Astrocyte (in vitro differentiated cells and primary cell): Measurements from ENCODE around the gene DEPDC1B. TPM values are rescaled to one million over a fixed set of nuclear protein-coding genes. Genes with fewer than 3 reads are reported as not detected.

Experiments used
- DNase-seq: peaks from one replicate; pipeline ENCODE4 v3.0.0-alpha.2; 2010; ENCODE audit warnings: low read depth
- FAIRE-seq: peaks from 2 replicates; lab custom pipeline; 2011; peaks lifted over from hg19 to GRCh38; lab: Jason Lieb, UNC
- H2AFZ ChIP-seq: 2 replicates; pipeline ENCODE4 v1.6.0; 2012; ENCODE audit warnings: low read depth, low read length, inconsistent platforms
- H3K27ac ChIP-seq: 2 replicates; pipeline ENCODE4 v1.5.1; 2011; ENCODE audit warnings: low read depth, low read length, inconsistent platforms
- H3K27me3 ChIP-seq: 2 replicates; pipeline ENCODE4 v1.6.0; 2011; ENCODE audit warnings: low read length, inconsistent platforms; ENCODE audit not compliant: insufficient read depth
- H3K36me3 ChIP-seq: 2 replicates; pipeline ENCODE4 v1.5.1; 2011; ENCODE audit warnings: low read length, inconsistent platforms; ENCODE audit not compliant: insufficient read depth
- H3K4me1 ChIP-seq: 2 replicates; pipeline ENCODE4 v1.5.1; 2011; ENCODE audit warnings: low read length, inconsistent platforms; ENCODE audit not compliant: insufficient read depth
- H3K4me2 ChIP-seq: 2 replicates; pipeline ENCODE4 v1.6.0; 2012; ENCODE audit warnings: low read length, inconsistent platforms
- H3K4me3 ChIP-seq: 2 replicates; pipeline ENCODE4 v1.5.1; 2011; ENCODE audit warnings: low read depth, mild to moderate bottlenecking, low read length, inconsistent platforms; ENCODE audit not compliant: insufficient read depth
- H3K79me2 ChIP-seq: 2 replicates; pipeline ENCODE4 v1.6.0; 2012; ENCODE audit warnings: mild to moderate bottlenecking, low read length, inconsistent platforms; ENCODE audit not compliant: insufficient read depth
- H3K9ac ChIP-seq: 2 replicates; pipeline ENCODE4 v1.6.0; 2012; ENCODE audit warnings: mild to moderate bottlenecking, low read length, inconsistent platforms
- H3K9me3 ChIP-seq: 2 replicates; pipeline ENCODE4 v1.5.1; 2012; ENCODE audit warnings: low read depth, mild to moderate bottlenecking, low read length, inconsistent platforms; ENCODE audit not compliant: insufficient read depth
- H4K20me1 ChIP-seq: 2 replicates; pipeline ENCODE4 v1.6.0; 2012; ENCODE audit warnings: low read length, inconsistent platforms; ENCODE audit not compliant: insufficient read depth
- H3K27ac Mint-ChIP-seq: one replicate; pipeline ENCODE4 v1.8.0; 2021; ENCODE audit warnings: mild to moderate bottlenecking, mixed read lengths; ENCODE audit not compliant: unreplicated experiment
- H3K27me3 Mint-ChIP-seq: one replicate; pipeline ENCODE4 v1.8.0; 2021; ENCODE audit warnings: low read depth, mixed read lengths; ENCODE audit not compliant: unreplicated experiment
- H3K36me3 Mint-ChIP-seq: one replicate; pipeline ENCODE4 v1.8.0; 2021; ENCODE audit warnings: low read depth, mixed read lengths; ENCODE audit not compliant: unreplicated experiment
- H3K4me1 Mint-ChIP-seq: one replicate; pipeline ENCODE4 v1.8.0; 2021; ENCODE audit warnings: low read depth, mixed read lengths; ENCODE audit not compliant: unreplicated experiment
- H3K4me3 Mint-ChIP-seq: one replicate; pipeline ENCODE4 v1.8.0; 2021; ENCODE audit warnings: mild to moderate bottlenecking, moderate library complexity, mixed read lengths; ENCODE audit not compliant: unreplicated experiment
- H3K9me3 Mint-ChIP-seq: one replicate; pipeline ENCODE4 v1.8.0; 2021; ENCODE audit warnings: mild to moderate bottlenecking, mixed read lengths; ENCODE audit not compliant: unreplicated experiment
- CTCF ChIP-seq: IDR thresholded peaks from 2 replicates; pipeline ENCODE4 v1.5.1; 2011; ENCODE audit warnings: low read depth, mild to moderate bottlenecking, inconsistent platforms, low read length, moderate library complexity; ENCODE audit not compliant: insufficient read depth
- EZH2 ChIP-seq: IDR thresholded peaks from 2 replicates; pipeline ENCODE4 v1.6.1; 2012; ENCODE audit warnings: mild to moderate bottlenecking, low read length, inconsistent platforms; ENCODE audit not compliant: insufficient read depth
- total RNA-seq: library from RNA; stranded (reverse); gene quantifications from 2 replicates; pipeline ENCODE4 v1.2.1, GENCODE V29; 2021

The DEPDC1B gene
- total RNA-seq, 1 donor from 2014 or later, result 2.2 TPM

DNA sequence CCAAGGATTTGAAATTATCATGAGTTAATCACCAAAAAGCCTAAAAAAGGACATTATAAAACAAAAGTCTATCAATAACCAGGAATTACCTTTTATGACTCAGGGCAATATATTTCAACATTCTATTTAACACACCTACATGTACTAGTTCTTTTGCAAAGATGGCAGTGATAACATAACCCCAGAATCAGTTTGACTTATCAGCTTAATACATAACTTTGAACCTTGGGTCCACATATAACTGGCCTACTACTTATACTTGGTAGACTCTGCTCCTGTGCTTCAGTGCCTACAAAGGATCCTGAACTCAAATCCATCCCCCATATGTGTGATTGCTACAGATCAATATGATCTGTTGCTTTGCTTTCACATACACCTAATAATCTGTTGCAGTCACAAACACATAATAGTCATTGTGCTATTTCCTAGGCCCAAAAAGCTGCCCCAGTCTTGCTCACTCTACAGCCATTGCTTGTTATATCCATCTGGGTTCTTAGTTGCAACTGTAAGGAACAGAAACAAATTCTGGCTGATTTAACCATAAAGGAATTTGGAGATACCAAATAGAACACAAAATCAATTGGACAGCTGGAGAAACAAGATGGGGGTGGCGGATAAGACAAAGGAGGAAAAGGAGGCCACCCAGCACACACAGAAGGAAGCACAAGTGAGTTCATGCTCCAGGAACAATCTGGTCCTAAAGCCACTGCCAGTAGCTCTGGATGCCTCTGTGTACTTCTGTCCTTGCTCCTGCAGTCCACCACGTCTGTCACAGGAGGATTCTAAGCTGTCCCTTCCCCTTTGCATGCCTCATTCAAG lies 25.5 kb downstream of the DEPDC1B start:
- Histone ChIP-seq H2AFZ (no peak overlapping the region), H4K20me1 (no peaks in the 10 kb centered on the region), H3K9ac (no peak overlapping the region), H3K27me3 (no peaks in the 10 kb centered on the region), H3K27ac (no peak overlapping the region), H3K79me2 (peaks cover 46% of the 10 kb centered on the region), H3K9me3 (no peaks in the 10 kb centered on the region), H3K4me2 (no peak overlapping the region), H3K4me1 (no peaks in the 10 kb centered on the region), H3K4me3 (no peak overlapping the region), H3K36me3 (no peaks in the 10 kb centered on the region)
- FAIRE-seq (no peak), DNase-seq (peak; percentile 15)
- no peak for TF ChIP-seq EZH2
- no peak for TF ChIP-seq CTCF
- H3K4me3 Mint-ChIP-seq, result no peak overlapping the region
- no peaks in the 10 kb centered on the region for H3K36me3 Mint-ChIP-seq
- peaks cover 18% of the 10 kb centered on the region for H3K4me1 Mint-ChIP-seq
- peak overlapping the region; percentile 36 for H3K27ac Mint-ChIP-seq
- H3K9me3 Mint-ChIP-seq, result no peaks in the 10 kb centered on the region
- H3K27me3 Mint-ChIP-seq, result no peaks in the 10 kb centered on the region

DNA sequence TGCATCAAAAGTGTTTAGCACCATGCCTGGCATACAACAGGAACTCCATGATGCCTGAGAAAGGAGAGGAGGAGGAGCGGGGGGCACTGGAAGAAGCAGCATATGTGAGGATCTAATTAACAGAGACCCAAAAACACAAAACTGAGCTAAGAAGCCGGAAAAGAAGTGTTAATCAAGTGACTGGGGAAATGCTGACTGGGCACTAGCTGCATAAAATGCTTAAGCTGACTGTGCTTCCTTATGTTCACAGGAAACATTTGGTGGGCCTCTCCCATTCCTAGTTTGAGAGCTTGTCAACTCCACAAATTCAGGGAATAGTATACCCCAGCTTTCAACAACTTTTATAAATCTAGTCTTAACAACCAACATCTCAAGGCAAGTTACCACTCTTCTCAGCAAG lies 26.6 kb downstream of the DEPDC1B start:
- Histone ChIP-seq H4K20me1 (no peaks in the 10 kb centered on the region), H3K27me3 (no peaks in the 10 kb centered on the region), H3K9ac (no peak overlapping the region), H3K9me3 (no peaks in the 10 kb centered on the region), H3K4me3 (no peak overlapping the region), H3K27ac (no peak overlapping the region), H2AFZ (no peak overlapping the region), H3K4me1 (no peaks in the 10 kb centered on the region), H3K4me2 (no peak overlapping the region), H3K79me2 (peaks cover 44% of the 10 kb centered on the region), H3K36me3 (no peaks in the 10 kb centered on the region)
- Mint-ChIP-seq H3K27me3 (no peaks in the 10 kb centered on the region), H3K4me3 (no peak overlapping the region), H3K27ac (no peak overlapping the region), H3K9me3 (no peaks in the 10 kb centered on the region), H3K4me1 (peaks cover 18% of the 10 kb centered on the region), H3K36me3 (no peaks in the 10 kb centered on the region)
- no peak for FAIRE-seq
- TF ChIP-seq CTCF, result no peak
- no peak for TF ChIP-seq EZH2
- DNase-seq, result no peak

GRCh38 chr5:60672693-60673264 lies 27.2 kb downstream of the DEPDC1B start:
- no peak for FAIRE-seq

More at GRCh38 chr5:60672693-60673264, 27.2 kb downstream of the DEPDC1B start:
- TF ChIP-seq EZH2, result no peak
- TF ChIP-seq CTCF, result no peak
- H3K4me1 Mint-ChIP-seq, result peaks cover 18% of the 10 kb centered on the region
- no peaks in the 10 kb centered on the region for H3K36me3 Mint-ChIP-seq
- no peak overlapping the region for H3K4me2 ChIP-seq
- no peak overlapping the region for H3K4me3 ChIP-seq
- no peak overlapping the region for H3K27ac Mint-ChIP-seq
- H3K9me3 Mint-ChIP-seq, result no peaks in the 10 kb centered on the region
- no peak overlapping the region for H3K27ac ChIP-seq
- no peaks in the 10 kb centered on the region for H3K36me3 ChIP-seq
- no peak overlapping the region for H2AFZ ChIP-seq
- DNase-seq, result no peak
- H3K79me2 ChIP-seq, result peaks cover 42% of the 10 kb centered on the region
- H3K4me3 Mint-ChIP-seq, result no peak overlapping the region
- no peaks in the 10 kb centered on the region for H3K27me3 ChIP-seq
- no peaks in the 10 kb centered on the region for H3K27me3 Mint-ChIP-seq
- no peaks in the 10 kb centered on the region for H4K20me1 ChIP-seq
- H3K4me1 ChIP-seq, result no peaks in the 10 kb centered on the region
- H3K9ac ChIP-seq, result no peak overlapping the region
- no peaks in the 10 kb centered on the region for H3K9me3 ChIP-seq
